Activated CD4-positive, alpha-beta T cell treated with anti-CD3 and anti-CD28 coated beads, Interleukin-2, amount 10 ng/mL, durations not matched to agents 7 days and 5 days (primary cell): Measurements from ENCODE around the gene DYRK3. TPM values are rescaled to one million over a fixed set of nuclear protein-coding genes. Genes with fewer than 3 reads are reported as not detected.
"Not testable (repeated sequence)": the region's sequence is repeated elsewhere in the genome, so short reads cannot be mapped to it uniquely, and the experiment has no call there.

ENCODE experiments used
- CTCF ChIA-PET: fragments of 350-600 bp; sonication (Branson Sonifier 250); formaldehyde crosslinking; loops from one replicate; lab custom pipeline; 2021; ENCODE audit warnings: antibody characterized with exemption; lab: Charles Lee
- POLR2A ChIA-PET: fragments of 350-600 bp; sonication (Branson Sonifier 250); formaldehyde crosslinking; loops from one replicate; lab custom pipeline; 2021; ENCODE audit warnings: antibody characterized with exemption; lab: Charles Lee
- DNase-seq: peaks from one replicate; pipeline ENCODE4 v3.0.0-alpha.2; 2020
- H3K27ac Mint-ChIP-seq: one replicate; pipeline ENCODE4 v1.8.0; 2021; ENCODE audit warnings: mild to moderate bottlenecking, moderate library complexity, mixed read lengths
- H3K27me3 Mint-ChIP-seq: one replicate; pipeline ENCODE4 v1.8.0; 2021; ENCODE audit warnings: mixed read lengths
- H3K36me3 Mint-ChIP-seq: one replicate; pipeline ENCODE4 v1.8.0; 2021; ENCODE audit warnings: low read depth, mixed read lengths
- H3K4me1 Mint-ChIP-seq: one replicate; pipeline ENCODE4 v1.8.0; 2021; ENCODE audit warnings: mixed read lengths
- H3K4me3 Mint-ChIP-seq: one replicate; pipeline ENCODE4 v1.8.0; 2021; ENCODE audit warnings: mild to moderate bottlenecking, moderate library complexity, mixed read lengths
- H3K9me3 Mint-ChIP-seq: one replicate; pipeline ENCODE4 v1.8.0; 2021; ENCODE audit warnings: mixed read lengths
- total RNA-seq, 2 experiments: library from RNA; stranded (reverse); gene quantifications; one replicate each; pipeline ENCODE4 v1.2.3, GENCODE V29; 2021

DYRK3 gene
- total RNA-seq, 2 experiments from 2014 or later, result 4.0 to 4.3 TPM

DNA sequence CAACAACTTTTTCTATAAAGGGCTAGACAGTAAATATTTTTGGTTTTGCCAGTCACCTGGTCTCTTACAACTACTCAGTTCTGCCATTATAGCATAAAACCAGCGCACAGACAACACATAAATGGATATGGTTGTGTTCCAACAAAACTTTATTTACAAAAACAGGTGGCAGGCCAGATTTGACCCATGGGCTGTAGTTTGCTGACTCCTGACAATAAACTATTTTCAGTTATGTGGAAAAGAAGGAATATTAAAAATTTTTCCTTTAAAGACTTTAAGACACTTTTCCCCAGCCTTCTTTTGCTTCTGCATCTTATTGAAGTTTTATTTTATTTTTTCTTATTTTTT is 39.0 kb upstream of the DYRK3 start:
- H3K27me3 Mint-ChIP-seq, result no peaks in the 10 kb centered on the region
- H3K9me3 Mint-ChIP-seq, result no peaks in the 10 kb centered on the region
- CTCF ChIA-PET, result interaction anchor here (1.0 to 5.6 kb wide), 2 partner anchors 13 to 15 kb away, joined by 3 to 38 read pairs; partner anchors contain the start of gene EIF2D
- H3K4me1 Mint-ChIP-seq, result peaks cover 13% of the 10 kb centered on the region
- POLR2A ChIA-PET, result no interaction called here
- DNase-seq, result no peak
- no peak overlapping the region for H3K4me3 Mint-ChIP-seq
- peaks cover 44% of the 10 kb centered on the region for H3K36me3 Mint-ChIP-seq
- H3K27ac Mint-ChIP-seq, result no peak overlapping the region

DNA sequence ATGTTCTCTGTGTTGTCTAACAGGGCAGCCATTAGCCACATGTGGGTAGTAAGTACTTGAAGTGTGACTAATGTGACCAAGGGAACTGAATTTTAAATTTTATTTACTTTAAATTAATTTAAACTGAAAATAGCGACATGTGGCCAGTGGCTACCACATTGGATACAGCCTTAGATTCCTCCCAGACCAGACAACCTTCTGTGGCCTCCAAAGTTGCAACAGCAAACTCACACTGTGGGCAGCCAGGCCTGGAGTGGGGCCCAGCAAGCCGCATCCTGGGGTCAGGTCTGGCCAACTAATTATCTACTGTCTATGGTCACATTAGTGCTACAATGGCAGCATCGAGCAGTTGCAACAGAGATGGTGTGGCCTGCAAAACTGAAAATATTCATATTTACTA is 34.8 kb upstream of the DYRK3 start:
- Mint-ChIP-seq H3K4me3 (no peak overlapping the region), H3K27me3 (no peaks in the 10 kb centered on the region), H3K36me3 (peaks cover 30% of the 10 kb centered on the region), H3K9me3 (no peaks in the 10 kb centered on the region), H3K4me1 (no peaks in the 10 kb centered on the region), H3K27ac (no peak overlapping the region)
- CTCF ChIA-PET, result interaction anchor here (1.4 to 2.9 kb wide), 4 partner anchors 10 to 46 kb away, joined by 3 to 17 read pairs (median 10); partner anchors contain the start of gene EIF2D
- POLR2A ChIA-PET, result no interaction called here
- no peak for DNase-seq

DNA sequence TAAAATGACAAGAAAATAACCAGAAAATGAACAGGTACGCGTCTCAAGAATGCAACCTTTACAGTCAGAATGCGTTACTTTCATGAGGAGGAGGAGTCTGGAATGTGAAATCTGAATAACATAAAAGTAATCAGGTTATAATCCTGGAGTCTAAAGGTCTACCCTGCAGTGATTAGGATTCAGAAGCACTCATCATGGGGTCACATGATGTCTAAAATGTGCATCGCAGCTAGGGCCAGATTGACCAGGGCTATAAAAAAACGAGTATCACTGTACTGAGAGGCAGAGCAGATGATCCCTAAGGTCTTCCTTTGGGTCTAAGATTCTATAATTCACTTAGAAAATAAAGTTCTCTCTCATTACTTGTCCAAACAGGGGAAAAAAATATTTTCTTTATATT is 30.5 kb upstream of the DYRK3 start:
- ChIA-PET POLR2A (no interaction called here), CTCF (interaction anchor here (0.5 to 1.4 kb wide), 3 partner anchors 7 to 55 kb away, joined by 3 to 4 read pairs (median 3); partner anchors contain the start of gene EIF2D)
- peaks cover 30% of the 10 kb centered on the region for H3K36me3 Mint-ChIP-seq
- no peaks in the 10 kb centered on the region for H3K27me3 Mint-ChIP-seq
- peaks cover 19% of the 10 kb centered on the region for H3K4me1 Mint-ChIP-seq
- no peak overlapping the region for H3K4me3 Mint-ChIP-seq
- H3K27ac Mint-ChIP-seq, result no peak overlapping the region
- DNase-seq, result no peak
- H3K9me3 Mint-ChIP-seq, result no peaks in the 10 kb centered on the region

DNA sequence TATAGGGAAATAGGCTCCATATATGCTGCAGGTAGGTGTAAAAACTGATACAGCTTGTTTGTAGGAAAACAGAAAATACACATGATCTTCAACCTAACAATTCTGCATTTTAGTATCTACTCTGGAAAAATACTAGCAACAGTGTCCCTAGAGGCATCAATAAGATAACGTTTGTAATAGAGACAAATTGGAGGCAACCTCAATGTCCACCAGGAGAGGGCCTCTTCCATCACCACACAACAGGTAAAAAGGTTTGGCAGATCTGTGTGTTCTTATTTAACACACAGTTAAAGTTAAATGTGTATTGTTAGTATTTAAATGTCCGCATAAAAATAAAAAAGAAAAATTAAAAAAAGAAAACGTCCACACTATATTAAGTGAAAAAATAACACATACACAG is 28.5 kb upstream of the DYRK3 start:
- no peak for DNase-seq
- peaks cover 26% of the 10 kb centered on the region for H3K36me3 Mint-ChIP-seq
- H3K27ac Mint-ChIP-seq, result no peak overlapping the region
- H3K27me3 Mint-ChIP-seq, result no peaks in the 10 kb centered on the region
- H3K4me1 Mint-ChIP-seq, result peaks cover 34% of the 10 kb centered on the region
- CTCF ChIA-PET, result interaction anchor here (0.7 to 1.2 kb wide), 6 partner anchors 15 to 132 kb away, joined by 3 to 5 read pairs (median 3); partner anchors contain the start of gene DYRK3
- POLR2A ChIA-PET, result interaction anchor here (0.6 kb wide), 1 partner anchor 127 kb away, joined by 4 read pairs; no protein-coding TSS in a partner anchor
- no peaks in the 10 kb centered on the region for H3K9me3 Mint-ChIP-seq
- no peak overlapping the region for H3K4me3 Mint-ChIP-seq

DNA sequence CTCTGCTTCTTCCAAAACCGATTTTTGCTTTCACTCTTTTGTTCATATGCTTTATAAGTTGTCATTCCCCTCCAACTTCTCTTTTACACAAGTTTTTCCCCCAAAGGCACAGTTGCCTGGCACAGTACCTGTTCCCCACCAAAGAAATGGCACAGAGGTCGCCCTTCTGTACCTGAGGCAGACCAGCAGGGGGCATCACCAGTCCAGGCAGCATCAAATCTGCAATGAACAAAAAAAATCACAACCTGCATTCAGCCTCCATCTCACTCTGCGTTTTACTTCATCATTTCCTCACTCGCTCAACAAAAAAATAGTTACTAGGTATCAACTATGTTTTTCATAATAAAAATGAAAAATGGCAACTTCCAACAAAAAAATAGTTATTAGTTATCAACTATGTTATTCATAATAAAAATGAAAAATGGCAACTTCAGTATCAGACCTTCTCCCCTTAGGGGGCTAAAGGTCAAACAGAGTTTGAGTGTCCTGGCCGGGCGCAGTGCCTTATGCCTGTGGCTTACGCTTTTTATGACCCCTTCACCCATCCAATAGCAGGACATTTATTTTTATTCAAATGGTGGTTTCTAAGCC is 27.1 kb upstream of the DYRK3 start:
- peak; percentile 68 for DNase-seq
- H3K4me3 Mint-ChIP-seq, result no peak overlapping the region
- peaks cover 37% of the 10 kb centered on the region for H3K4me1 Mint-ChIP-seq
- POLR2A ChIA-PET, result interaction anchor here (0.6 kb wide), 1 partner anchor 309 kb away, joined by 3 read pairs; no protein-coding TSS in a partner anchor
- peaks cover 22% of the 10 kb centered on the region for H3K36me3 Mint-ChIP-seq
- peak overlapping the region; percentile 9 for H3K27ac Mint-ChIP-seq
- no peaks in the 10 kb centered on the region for H3K9me3 Mint-ChIP-seq
- CTCF ChIA-PET, result interaction anchor here (0.9 to 6.0 kb wide), 7 partner anchors 13 to 131 kb away, joined by 3 to 39 read pairs (median 5); partner anchors contain the start of gene DYRK3
- H3K27me3 Mint-ChIP-seq, result no peaks in the 10 kb centered on the region

DNA sequence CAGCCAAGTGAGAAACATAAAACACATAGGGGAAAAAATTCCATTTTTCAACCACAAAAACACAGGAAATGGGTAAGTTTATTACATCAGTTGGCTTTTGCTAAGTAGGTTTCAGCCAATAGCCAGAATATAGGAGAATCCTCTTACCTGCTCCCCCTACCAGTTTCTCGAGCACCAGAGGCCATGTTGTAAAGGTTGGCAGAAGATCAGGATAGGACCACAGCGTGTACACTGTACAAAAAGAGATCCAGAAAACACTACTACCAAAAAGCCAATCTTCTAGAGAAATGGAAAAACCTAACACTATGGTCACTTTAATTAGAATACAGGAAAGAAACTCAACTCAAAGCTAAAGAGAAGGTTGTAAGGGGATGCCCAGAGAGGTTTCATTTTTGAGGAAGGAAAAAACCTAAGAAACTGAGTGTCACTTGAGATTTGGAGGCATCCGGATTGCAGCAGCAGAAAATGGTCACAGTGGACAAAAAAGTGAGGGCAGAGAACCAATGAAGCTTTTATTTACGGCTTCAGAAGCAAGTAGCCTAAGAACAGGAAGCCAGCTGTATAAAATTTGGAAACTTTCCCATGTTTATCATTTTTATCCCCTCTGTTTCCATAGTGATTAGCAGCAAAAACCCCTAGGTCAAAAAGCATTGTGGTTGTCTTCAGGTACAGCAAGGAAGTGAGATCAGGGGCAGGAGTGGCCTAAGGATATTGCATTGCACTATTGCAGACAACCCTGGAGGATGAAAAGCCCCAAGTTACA is 25.9 kb upstream of the DYRK3 start:
- no peak for DNase-seq
- Mint-ChIP-seq H3K27me3 (peaks cover 3% of the 10 kb centered on the region), H3K27ac (peak overlapping the region; percentile 42), H3K4me3 (no peak overlapping the region), H3K9me3 (no peaks in the 10 kb centered on the region), H3K36me3 (peaks cover 14% of the 10 kb centered on the region), H3K4me1 (peaks cover 37% of the 10 kb centered on the region)
- POLR2A ChIA-PET, result no interaction called here
- CTCF ChIA-PET, result interaction anchor here (0.6 to 6.0 kb wide), 16 partner anchors 10 to 1178 kb away, joined by 3 to 39 read pairs (median 4); partner anchors contain the start of gene DYRK3

DNA sequence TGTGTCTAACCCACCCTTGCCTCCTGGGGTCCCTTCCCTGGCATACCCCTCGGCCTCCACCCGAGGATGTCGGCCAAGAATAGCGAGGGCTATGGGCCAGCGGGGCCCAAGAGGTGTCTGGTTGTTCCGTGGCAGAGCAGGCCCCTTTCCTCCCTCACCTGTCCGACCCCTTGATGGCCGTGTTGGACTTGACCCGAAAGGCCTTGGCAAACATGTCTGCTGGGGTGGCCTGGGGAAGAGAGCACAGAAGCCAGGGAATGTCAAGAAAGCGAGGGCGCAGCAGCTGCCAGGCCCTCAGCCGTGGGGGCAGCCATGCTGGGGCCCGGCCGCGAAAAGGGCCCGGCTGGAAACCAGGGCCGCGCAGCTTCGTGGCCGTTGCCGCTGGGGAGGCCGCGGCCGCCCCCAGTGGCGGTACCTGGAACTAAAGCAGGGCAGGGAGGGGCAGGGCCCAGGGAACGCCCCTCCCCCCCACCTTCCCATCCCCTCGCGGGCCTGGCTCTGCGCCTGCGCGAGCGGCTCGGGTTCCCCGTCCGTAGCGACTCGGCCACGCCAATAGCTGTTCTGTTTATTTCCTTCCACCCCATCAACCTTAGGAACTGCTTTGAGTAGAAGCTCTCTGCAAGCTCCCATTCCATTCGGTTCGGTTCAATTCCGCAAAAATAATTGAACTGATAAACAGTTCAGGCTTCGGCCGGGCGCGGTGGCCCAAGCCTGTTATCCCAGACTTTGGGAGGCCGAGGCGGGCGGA is 23.0 kb upstream of the DYRK3 start, which contains the start of gene EIF2D:
EIF2D (minus strand) TSS at position 337 of the 748 bp plus-strand sequence; CDS start at position 214, 123 bp downstream.
- Mint-ChIP-seq H3K4me3 (peak within 1 kb of the TSS; percentile 93), H3K4me1 (peaks cover 33% of the 10 kb centered on the region), H3K9me3 (no peaks in the 10 kb centered on the region), H3K36me3 (peaks cover 6% of the 10 kb centered on the region), H3K27ac (peak within 1 kb of the TSS; percentile 89), H3K27me3 (peaks cover 7% of the 10 kb centered on the region)
- POLR2A ChIA-PET, result interaction anchor here (0.6 kb wide), 1 partner anchor 39 kb away, joined by 3 read pairs; no protein-coding TSS in a partner anchor
- CTCF ChIA-PET, result interaction anchor here (0.5 to 6.0 kb wide), 62 partner anchors 8 to 421 kb away, joined by 3 to 39 read pairs (median 4); partner anchors contain the start of genes DYRK3, FCMR and IKBKE
- peak; percentile 93 for DNase-seq

DNA sequence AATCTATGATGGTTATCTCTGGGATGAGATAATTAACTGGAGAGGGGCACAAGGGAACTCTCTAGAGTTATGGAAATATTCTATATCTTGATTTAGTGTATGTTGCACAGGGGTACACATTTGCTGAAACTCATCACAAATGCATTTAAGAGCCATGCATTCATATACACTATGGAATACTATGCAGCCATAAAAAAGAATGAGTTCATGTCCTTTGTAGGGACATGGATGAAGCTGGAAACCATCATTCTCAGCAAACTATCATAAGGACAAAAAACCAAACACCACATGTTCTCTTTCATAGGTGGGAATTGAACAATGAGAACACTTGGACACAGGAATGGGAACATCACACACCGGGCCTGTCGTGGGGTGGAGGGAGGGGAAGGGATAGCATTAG is 8.9 kb upstream of the DYRK3 start:
- POLR2A ChIA-PET, H3K9me3 Mint-ChIP-seq, H3K27ac Mint-ChIP-seq, H3K4me1 Mint-ChIP-seq, DNase-seq, H3K36me3 Mint-ChIP-seq, H3K4me3 Mint-ChIP-seq: not testable (repeated sequence)
- H3K27me3 Mint-ChIP-seq, result peaks cover 27% of the 10 kb centered on the region
- CTCF ChIA-PET, result interaction anchor here (1.0 to 2.4 kb wide), 4 partner anchors 9 to 55 kb away, joined by 3 to 12 read pairs (median 3); partner anchors contain the start of genes DYRK3 and EIF2D

DNA sequence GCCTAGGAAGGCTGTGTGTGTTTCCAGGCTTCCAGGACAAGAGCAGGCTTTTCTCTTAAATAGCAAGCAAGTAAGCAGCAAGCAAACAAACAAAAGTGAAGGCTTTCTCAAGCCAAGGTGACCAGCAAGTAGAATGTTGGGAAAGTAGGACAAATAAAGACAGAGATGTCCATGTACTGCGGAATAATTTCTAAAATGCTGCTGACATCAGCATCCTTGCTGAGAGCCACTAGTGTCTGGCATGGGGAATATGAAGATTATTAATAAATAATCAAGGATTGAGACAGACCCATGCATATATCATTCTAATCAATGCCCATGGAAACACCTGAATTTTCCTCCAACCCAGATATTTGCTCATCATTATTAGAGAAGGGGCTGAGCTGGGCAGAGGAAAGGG is 6.4 kb upstream of the DYRK3 start:
- CTCF ChIA-PET, result interaction anchor here (1.3 to 5.0 kb wide), 5 partner anchors 17 to 46 kb away, joined by 4 to 39 read pairs (median 10); partner anchors contain the start of gene EIF2D
- no peak for DNase-seq
- H3K9me3 Mint-ChIP-seq, result peaks cover 2% of the 10 kb centered on the region
- H3K4me1 Mint-ChIP-seq, result no peaks in the 10 kb centered on the region
- POLR2A ChIA-PET, result no interaction called here
- peaks cover 2% of the 10 kb centered on the region for H3K36me3 Mint-ChIP-seq
- no peak overlapping the region for H3K4me3 Mint-ChIP-seq
- no peak overlapping the region for H3K27ac Mint-ChIP-seq
- peaks cover 28% of the 10 kb centered on the region for H3K27me3 Mint-ChIP-seq

DNA sequence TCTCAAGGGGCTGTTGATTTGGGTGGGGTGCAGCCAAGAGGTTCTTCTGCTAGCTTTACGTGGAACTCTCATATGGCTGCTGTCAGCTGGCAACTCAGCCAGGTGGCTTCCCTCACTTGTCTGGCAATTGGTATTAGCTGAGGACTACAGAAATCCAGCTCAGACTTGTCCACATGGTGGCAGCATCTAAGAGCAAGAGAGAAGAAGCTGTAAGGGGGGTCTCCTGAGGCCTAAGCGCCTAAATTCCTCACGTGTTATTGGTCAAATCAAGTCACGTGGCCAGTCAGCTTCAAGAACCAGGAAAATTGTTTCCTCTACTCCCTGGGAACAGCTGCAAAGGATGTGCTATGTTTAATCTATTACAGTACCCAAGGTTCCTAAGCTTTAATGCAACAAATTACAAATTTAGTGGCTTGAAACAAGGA is 4.2 kb upstream of the DYRK3 start:
- H3K4me3 Mint-ChIP-seq, result no peak overlapping the region
- peaks cover 15% of the 10 kb centered on the region for H3K4me1 Mint-ChIP-seq
- H3K27ac Mint-ChIP-seq, result no peak overlapping the region
- peak; percentile 21 for DNase-seq
- no peaks in the 10 kb centered on the region for H3K36me3 Mint-ChIP-seq
- ChIA-PET POLR2A (no interaction called here), CTCF (interaction anchor here (0.7 to 5.0 kb wide), 13 partner anchors 10 to 393 kb away, joined by 3 to 39 read pairs (median 3); partner anchors contain the start of gene EIF2D)
- H3K9me3 Mint-ChIP-seq, result peaks cover 2% of the 10 kb centered on the region
- peaks cover 24% of the 10 kb centered on the region for H3K27me3 Mint-ChIP-seq

DNA sequence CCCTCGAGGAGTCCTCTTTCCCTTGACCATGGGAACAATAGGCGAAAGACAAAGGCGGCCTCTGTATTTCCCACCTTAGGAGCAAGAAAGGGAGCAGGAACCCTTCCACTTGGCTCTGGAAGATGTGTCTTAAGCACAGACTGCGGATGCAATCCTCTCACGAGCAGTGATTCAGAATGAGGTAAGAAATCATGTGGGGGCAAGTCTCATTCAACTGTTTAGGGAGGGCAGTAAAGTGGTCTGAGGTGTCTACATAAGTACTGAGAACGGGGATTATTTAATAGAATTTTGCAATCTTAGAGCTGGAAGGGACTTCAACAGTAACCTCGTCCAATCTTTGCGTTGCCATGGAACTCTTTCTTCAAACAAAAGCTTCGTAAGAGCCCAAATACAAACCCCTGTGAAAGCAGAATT is 1.6 kb upstream of the DYRK3 start:
- no peak for DNase-seq
- no peaks in the 10 kb centered on the region for H3K36me3 Mint-ChIP-seq
- H3K4me1 Mint-ChIP-seq, result peaks cover 23% of the 10 kb centered on the region
- ChIA-PET POLR2A (no interaction called here), CTCF (interaction anchor here (0.7 to 5.9 kb wide), 7 partner anchors 26 to 444 kb away, joined by 3 to 45 read pairs (median 6); no protein-coding TSS in a partner anchor)
- H3K9me3 Mint-ChIP-seq, result no peaks in the 10 kb centered on the region
- H3K4me3 Mint-ChIP-seq, result no peak overlapping the region
- H3K27me3 Mint-ChIP-seq, result peaks cover 17% of the 10 kb centered on the region
- no peak overlapping the region for H3K27ac Mint-ChIP-seq
